Spleen (tissue), 11 donors: ENCODE measurements around the gene TDRD7. TPM values are rescaled to one million over a fixed set of nuclear protein-coding genes. Genes with fewer than 3 reads are reported as not detected.

Experiments
- DNase-seq: peaks from one replicate; pipeline ENCODE4 v3.0.0-alpha.2; 2020
- H3K27ac ChIP-seq, 8 donors: fragments of 200-600 bp; sonication (generic) in 7 of 8; 1 replicate in 4 of 8; 2 replicates in 4 of 8; pipeline versions ENCODE4 v1.5.0 to v1.8.0; 2016 to 2021; ENCODE audit warnings: inconsistent platforms in 4 of 8, mild to moderate bottlenecking in 4 of 8, moderate library complexity in 1 of 8
- H3K27me3 ChIP-seq, 7 donors: fragments of 200-600 bp; sonication (generic) in 6 of 7; replicated peaks in 1 of 7; 1 replicate in 4 of 7; 2 replicates in 3 of 7; pipeline versions ENCODE4 v1.5.0 to v1.8.0; 2016 to 2021; ENCODE audit warnings: inconsistent platforms in 3 of 7, mild to moderate bottlenecking in 1 of 7
- H3K36me3 ChIP-seq, 6 donors: fragments of 200-600 bp; sonication (generic) in 5 of 6; 1 replicate in 4 of 6; 2 replicates in 2 of 6; pipeline versions ENCODE4 v1.5.0 to v1.8.0; 2016 to 2021; ENCODE audit warnings: inconsistent platforms in 2 of 6
- H3K4me1 ChIP-seq, 6 donors: fragments of 200-600 bp; sonication (generic) in 5 of 6; 1 replicate in 3 of 6; 2 replicates in 3 of 6; pipeline versions ENCODE4 v1.5.0 to v1.8.0; 2016 to 2021; ENCODE audit warnings: inconsistent platforms in 3 of 6
- H3K4me3 ChIP-seq, 8 donors: fragments of 200-600 bp; sonication (generic) in 7 of 8; 1 replicate in 4 of 8; 2 replicates in 4 of 8; pipeline versions ENCODE4 v1.5.0 to v1.8.0; 2016 to 2021; ENCODE audit warnings: inconsistent platforms in 4 of 8, mild to moderate bottlenecking in 4 of 8, moderate library complexity in 2 of 8
- H3K9me3 ChIP-seq, 8 donors: fragments of 200-600 bp; sonication (generic) in 7 of 8; 1 replicate in 4 of 8; 2 replicates in 4 of 8; pipeline versions ENCODE4 v1.5.0 to v1.8.0; 2016 to 2021; ENCODE audit warnings: inconsistent platforms in 4 of 8
- CTCF ChIP-seq, 11 experiments: fragments of 200-600 bp in 7 of 11; fragments of 450-650 bp in 4 of 11; sonication (generic) in 4 of 11; IDR thresholded peaks in 8 of 11; conservative IDR thresholded peaks in 3 of 11; 1 replicate in 7 of 11; 2 replicates in 4 of 11; pipeline versions ENCODE4 v1.4.0 to v1.8.0; 2016 to 2021; ENCODE audit warnings: antibody characterized with exemption in 11 of 11, inconsistent platforms in 4 of 11, mild to moderate bottlenecking in 1 of 11
- POLR2A ChIP-seq, 3 donors: fragments of 450-650 bp; IDR thresholded peaks; one replicate each; pipeline ENCODE4 v1.5.1; 2017; ENCODE audit warnings: antibody characterized with exemption in 3 of 3, mild to moderate bottlenecking in 1 of 3
- POLR2AphosphoS5 ChIP-seq, 3 donors: sonication (generic); formaldehyde crosslinking; IDR thresholded peaks; one replicate each; pipeline ENCODE4 v1.5.1; 2017; ENCODE audit warnings: antibody characterized with exemption in 3 of 3
- WGBS, 5 donors: extraction: QIAGEN DNeasy Blood & Tissue Kit in 3 of 5; methylation state at CpG; one replicate each; pipeline versions ENCODE4 v1.1.5 to v1.1.7; 2013 to 2018; 5-methylcytosine and 5-hydroxymethylcytosine counted together
- intact Hi-C: fragments of 100-400 bp; cut with DNase I; formaldehyde crosslinking; loops from one replicate; pipeline ENCODE4 v1.15.0; 2023; ENCODE audit warnings: low total_unique reads
- polyA plus RNA-seq, 3 donors: library from polyadenylated mRNA; stranded (reverse); fragments of 200-250 nt; gene quantifications; one replicate each; pipeline ENCODE4 v1.2.1, GENCODE V29; 2013
- total RNA-seq, 7 donors: library from RNA; depleted of rRNA in 3 of 7; stranded (reverse); fragments of >200 nt in 3 of 7; fragmentation: NEBNext Ultra II Directional in 4 of 7; extraction: Animal tissue kit (Norgen Biotek cat#: 25700) in 4 of 7; gene quantifications; one replicate each; pipeline versions ENCODE4 v1.1.0 to v1.2.1, GENCODE V29; 2016 to 2021
- donor health status: healthy with polysubstance abuse.
- donor health status: DM: no; HTN: no; CAD: no; lungs with moderate emphysema.
- donor health status: DM: no; HTN: no; CAD: no.
- donor health status: Bipolar disorder and iron deficiency.
- donor health status: healthy.
- donor health status: DM: no; HTN: no; CAD: no.
- donor health status: DM: yes; HTN: yes; CAD: no.

The TDRD7 gene
- total and polyA plus RNA-seq, 10 donors: 6.4 to 18.7 (median 15.3) TPM

GRCh38 chr9:97367729-97368128 lies 44.2 kb upstream of the TDRD7 start:
- TF ChIP-seq POLR2A (IDR thresholded peaks at IDR 0.05) (no peak), POLR2AphosphoS5 (IDR thresholded peaks at IDR 0.05) (no peak), CTCF (IDR thresholded peaks at IDR 0.05 in 8 of 11, conservative IDR thresholded peaks at IDR 0.05 in 3 of 11) (no peak)

DNA sequence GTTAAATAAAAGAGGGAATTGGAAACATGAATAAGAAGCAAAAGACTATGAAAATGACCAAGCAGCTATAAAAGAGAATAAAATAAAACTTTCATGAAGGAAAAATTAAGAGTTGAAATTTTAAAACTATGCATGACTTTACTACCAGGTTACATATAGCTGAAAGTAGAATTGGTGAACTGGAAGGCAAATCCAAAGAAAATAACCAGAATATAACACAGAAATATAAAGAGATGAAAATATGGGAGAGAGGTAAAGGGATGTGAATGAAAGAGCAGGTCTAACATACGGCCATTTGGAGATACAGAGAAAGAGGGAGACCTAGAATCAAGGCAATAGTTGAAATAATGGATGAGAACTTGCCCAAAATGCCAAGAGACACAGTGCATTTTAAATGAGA lies 42.9 kb upstream of the TDRD7 start:
- 84 to 94% (median 88%) methylated on average over 1 of the region's 1 CpG for WGBS, 5 donors
- peaks cover 0 to 19% (median 17%) of the 10 kb centered on the region in 8 donors for H3K9me3 ChIP-seq
- H3K36me3 ChIP-seq: peaks cover 0 to 72% (median 3%) of the 10 kb centered on the region in 6 donors
- DNase-seq: no peak
- intact Hi-C loops: no loop called here
- no peaks in the 10 kb centered on the region for H3K27me3 ChIP-seq
- TF ChIP-seq CTCF (IDR thresholded peaks at IDR 0.05 in 8 of 11, conservative IDR thresholded peaks at IDR 0.05 in 3 of 11): no peak
- TF ChIP-seq POLR2A (IDR thresholded peaks at IDR 0.05): no peak
- TF ChIP-seq POLR2AphosphoS5 (IDR thresholded peaks at IDR 0.05): no peak
- no peak overlapping the region for H3K4me3 ChIP-seq
- no peaks in the 10 kb centered on the region for H3K4me1 ChIP-seq
- no peak overlapping the region for H3K27ac ChIP-seq

More at GRCh38 chr9:97367729-97368128, 44.2 kb upstream of the TDRD7 start:
- Histone ChIP-seq H3K27me3 (no peaks in the 10 kb centered on the region), H3K36me3 (peaks cover 0 to 67% (median 3%) of the 10 kb centered on the region in 6 donors), H3K9me3 (peaks cover 0 to 19% (median 17%) of the 10 kb centered on the region in 8 donors), H3K4me3 (no peak overlapping the region), H3K4me1 (no peaks in the 10 kb centered on the region), H3K27ac (no peak overlapping the region)
- WGBS, 5 donors: 66 to 85% (median 72%) methylated on average over 3 of the region's 3 CpGs
- DNase-seq: no peak
- intact Hi-C loops: no loop called here

DNA sequence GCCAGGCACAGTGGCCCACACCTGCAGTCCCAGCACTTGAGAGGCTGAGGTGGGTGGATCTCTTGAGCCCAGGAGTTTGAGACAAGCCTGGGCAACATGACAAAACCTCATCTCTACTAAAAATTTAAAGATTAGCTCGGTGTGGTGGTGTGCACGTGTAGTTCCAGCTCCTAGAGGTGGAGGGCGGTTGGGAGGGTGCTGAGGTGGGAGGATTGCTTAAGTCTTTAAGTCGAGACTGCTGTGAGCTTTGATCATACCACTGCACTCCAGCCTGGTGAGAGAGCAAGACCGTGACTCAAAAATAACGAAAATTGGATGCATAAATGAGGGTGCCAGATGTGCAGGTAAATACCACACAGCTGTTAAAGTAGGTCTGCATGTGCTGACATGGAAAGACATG lies 39.3 kb upstream of the TDRD7 start:
- no peak overlapping the region for H3K27ac ChIP-seq
- intact Hi-C loops: no loop called here
- H3K27me3 ChIP-seq: no peaks in the 10 kb centered on the region
- no peak for TF ChIP-seq POLR2AphosphoS5 (IDR thresholded peaks at IDR 0.05)
- no peak for TF ChIP-seq CTCF (IDR thresholded peaks at IDR 0.05 in 8 of 11, conservative IDR thresholded peaks at IDR 0.05 in 3 of 11)
- TF ChIP-seq POLR2A (IDR thresholded peaks at IDR 0.05): no peak
- H3K4me3 ChIP-seq: no peak overlapping the region
- WGBS, 5 donors: 78 to 84% (median 80%) methylated on average over 6 of the region's 6 CpGs
- DNase-seq: no peak
- peaks cover 0 to 78% (median 6%) of the 10 kb centered on the region in 6 donors for H3K36me3 ChIP-seq
- peaks cover 0 to 19% (median 17%) of the 10 kb centered on the region in 8 donors for H3K9me3 ChIP-seq
- no peaks in the 10 kb centered on the region for H3K4me1 ChIP-seq

DNA sequence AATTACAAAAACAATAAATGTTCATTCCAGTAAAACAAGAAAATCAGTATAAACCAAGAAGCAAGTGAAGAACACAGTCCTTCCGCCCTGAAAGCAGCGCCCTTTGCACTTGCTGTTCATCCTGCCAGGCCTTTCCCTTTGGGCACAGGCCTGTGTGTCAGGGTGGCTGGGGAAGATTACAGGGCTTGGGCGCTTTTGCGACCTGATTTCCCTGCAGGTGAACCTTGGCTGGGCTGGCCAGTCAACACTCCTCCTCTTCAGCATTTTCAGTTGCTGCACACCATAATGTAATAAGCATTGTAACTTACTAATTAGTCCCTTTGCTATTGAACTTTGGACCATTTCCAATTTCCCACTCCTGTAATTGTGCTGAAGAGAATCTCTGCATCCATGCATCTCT lies 38.6 kb upstream of the TDRD7 start:
- H3K27me3 ChIP-seq: no peaks in the 10 kb centered on the region
- peaks cover 0 to 80% (median 6%) of the 10 kb centered on the region in 6 donors for H3K36me3 ChIP-seq
- H3K27ac ChIP-seq: no peak overlapping the region
- DNase-seq: no peak
- peaks cover 0 to 14% (median 12%) of the 10 kb centered on the region in 8 donors for H3K9me3 ChIP-seq
- H3K4me3 ChIP-seq: no peak overlapping the region
- intact Hi-C loops: no loop called here
- TF ChIP-seq POLR2A (IDR thresholded peaks at IDR 0.05): no peak
- no peak for TF ChIP-seq POLR2AphosphoS5 (IDR thresholded peaks at IDR 0.05)
- TF ChIP-seq CTCF (IDR thresholded peaks at IDR 0.05 in 8 of 11, conservative IDR thresholded peaks at IDR 0.05 in 3 of 11): no peak
- WGBS, 5 donors: 88 to 97% (median 96%) methylated on average over 4 of the region's 4 CpGs
- no peaks in the 10 kb centered on the region for H3K4me1 ChIP-seq
